Spleen (tissue), 7 donors: ENCODE data around the gene EMX2.

Source experiments
- POLR2A ChIP-seq, 3 donors: fragments of 450-650 bp; IDR thresholded peaks; one replicate each; pipeline ENCODE4 v1.5.1; 2017; ENCODE audit warnings: antibody characterized with exemption in 3 of 3, mild to moderate bottlenecking in 1 of 3
- TF ChIP-seq, protein P1 (sequence below), 11 experiments: fragments of 200-600 bp in 7 of 11; fragments of 450-650 bp in 4 of 11; sonication (generic) in 4 of 11; IDR thresholded peaks in 8 of 11; conservative IDR thresholded peaks in 3 of 11; 1 replicate in 7 of 11; 2 replicates in 4 of 11; pipeline versions ENCODE4 v1.4.0 to v1.8.0; 2016 to 2021; ENCODE audit warnings: antibody characterized with exemption in 11 of 11, inconsistent platforms in 4 of 11, mild to moderate bottlenecking in 1 of 11
- donor health status: DM: no; HTN: no; CAD: no; lungs with moderate emphysema.
- donor health status: DM: no; HTN: no; CAD: no.
- donor health status: DM: no; HTN: no; CAD: no.

- TF ChIP-seq, protein P1, sequence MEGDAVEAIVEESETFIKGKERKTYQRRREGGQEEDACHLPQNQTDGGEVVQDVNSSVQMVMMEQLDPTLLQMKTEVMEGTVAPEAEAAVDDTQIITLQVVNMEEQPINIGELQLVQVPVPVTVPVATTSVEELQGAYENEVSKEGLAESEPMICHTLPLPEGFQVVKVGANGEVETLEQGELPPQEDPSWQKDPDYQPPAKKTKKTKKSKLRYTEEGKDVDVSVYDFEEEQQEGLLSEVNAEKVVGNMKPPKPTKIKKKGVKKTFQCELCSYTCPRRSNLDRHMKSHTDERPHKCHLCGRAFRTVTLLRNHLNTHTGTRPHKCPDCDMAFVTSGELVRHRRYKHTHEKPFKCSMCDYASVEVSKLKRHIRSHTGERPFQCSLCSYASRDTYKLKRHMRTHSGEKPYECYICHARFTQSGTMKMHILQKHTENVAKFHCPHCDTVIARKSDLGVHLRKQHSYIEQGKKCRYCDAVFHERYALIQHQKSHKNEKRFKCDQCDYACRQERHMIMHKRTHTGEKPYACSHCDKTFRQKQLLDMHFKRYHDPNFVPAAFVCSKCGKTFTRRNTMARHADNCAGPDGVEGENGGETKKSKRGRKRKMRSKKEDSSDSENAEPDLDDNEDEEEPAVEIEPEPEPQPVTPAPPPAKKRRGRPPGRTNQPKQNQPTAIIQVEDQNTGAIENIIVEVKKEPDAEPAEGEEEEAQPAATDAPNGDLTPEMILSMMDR (IDR thresholded peaks at IDR 0.05 in 8 of 11, conservative IDR thresholded peaks at IDR 0.05 in 3 of 11): no peak
- TF ChIP-seq POLR2A (IDR thresholded peaks at IDR 0.05): no peak
These were observed 39.0 kb upstream of the EMX2 start for GRCh38 chr10:117503244-117504205.
